UCSD-AML1 (cell line): Measurements from ENCODE around the gene DUOX2.
"Not testable (repeated sequence)": the region's sequence is repeated elsewhere in the genome, so short reads cannot be mapped to it uniquely, and the experiment has no call there.

Source experiments
- DNase-seq: peaks from one replicate; lab custom pipeline; 2025; ENCODE audit not compliant: unreplicated experiment; lab: John Stamatoyannopoulos, UW

The DUOX2 gene

GRCh38 chr15:45120081-45120972 is 6.4 kb upstream of the DUOX2 start:
- DNase-seq = no peak

- no peak for DNase-seq
Measured at GRCh38 chr15:45118996-45119395, 5.0 kb upstream of the DUOX2 start.

- DNase-seq = peak; percentile 81
Measured at GRCh38 chr15:45118131-45118588, 4.2 kb upstream of the DUOX2 start.

- no peak for DNase-seq
Measured at GRCh38 chr15:45117308-45118130, 3.5 kb upstream of the DUOX2 start.

- DNase-seq = no peak
Measured at GRCh38 chr15:45116482-45117307, 2.7 kb upstream of the DUOX2 start.

GRCh38 chr15:45116006-45116481 is 2.1 kb upstream of the DUOX2 start:
- no peak for DNase-seq

GRCh38 chr15:45115312-45115820 is 1.4 kb upstream of the DUOX2 start:
- no peak for DNase-seq

GRCh38 chr15:45114751-45115085 is 746 bp upstream of the DUOX2 start:
- DNase-seq = no peak

- DNase-seq = no peak
Measured at GRCh38 chr15:45113380-45113990, 487 bp downstream of the DUOX2 start.

- no peak for DNase-seq
Measured at GRCh38 chr15:45112591-45113379, 1.2 kb downstream of the DUOX2 start.

- no peak for DNase-seq
Measured at GRCh38 chr15:45112143-45112590, 1.8 kb downstream of the DUOX2 start.

GRCh38 chr15:45111390-45112142 is 2.4 kb downstream of the DUOX2 start:
- DNase-seq = no peak

- DNase-seq = no peak
Measured at GRCh38 chr15:45110256-45110820, 3.6 kb downstream of the DUOX2 start.

- DNase-seq = no peak
Measured at GRCh38 chr15:45107941-45108630, 5.9 kb downstream of the DUOX2 start.

- DNase-seq = no peak
Measured at GRCh38 chr15:45106002-45106790, 7.8 kb downstream of the DUOX2 start.

GRCh38 chr15:45105586-45105985 is 8.4 kb downstream of the DUOX2 start:
- no peak for DNase-seq

GRCh38 chr15:45104170-45104569 is 9.8 kb downstream of the DUOX2 start:
- DNase-seq = not testable (repeated sequence)
